GM18951 (cell line): ENCODE results near the gene RTL10.

ENCODE experiments used
- POLR2A ChIP-seq: IDR thresholded peaks from 4 replicates; pipeline ENCODE4 v1.6.1; 2011; ENCODE audit warnings: mild to moderate bottlenecking; ENCODE audit not compliant: insufficient read length, insufficient read depth; ENCODE audit errors: extremely low read depth
- in situ Hi-C: fragments of 300-500 bp; cut with MboI; formaldehyde crosslinking; loops from one replicate; pipeline ENCODE4 v1.12.0; 2022; ENCODE audit warnings: low sequenced_read_pairs, mixed read lengths, inconsistent platforms; ENCODE audit not compliant: unreplicated experiment

Gene RTL10, protein sequence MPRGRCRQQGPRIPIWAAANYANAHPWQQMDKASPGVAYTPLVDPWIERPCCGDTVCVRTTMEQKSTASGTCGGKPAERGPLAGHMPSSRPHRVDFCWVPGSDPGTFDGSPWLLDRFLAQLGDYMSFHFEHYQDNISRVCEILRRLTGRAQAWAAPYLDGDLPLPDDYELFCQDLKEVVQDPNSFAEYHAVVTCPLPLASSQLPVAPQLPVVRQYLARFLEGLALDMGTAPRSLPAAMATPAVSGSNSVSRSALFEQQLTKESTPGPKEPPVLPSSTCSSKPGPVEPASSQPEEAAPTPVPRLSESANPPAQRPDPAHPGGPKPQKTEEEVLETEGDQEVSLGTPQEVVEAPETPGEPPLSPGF

DNA sequence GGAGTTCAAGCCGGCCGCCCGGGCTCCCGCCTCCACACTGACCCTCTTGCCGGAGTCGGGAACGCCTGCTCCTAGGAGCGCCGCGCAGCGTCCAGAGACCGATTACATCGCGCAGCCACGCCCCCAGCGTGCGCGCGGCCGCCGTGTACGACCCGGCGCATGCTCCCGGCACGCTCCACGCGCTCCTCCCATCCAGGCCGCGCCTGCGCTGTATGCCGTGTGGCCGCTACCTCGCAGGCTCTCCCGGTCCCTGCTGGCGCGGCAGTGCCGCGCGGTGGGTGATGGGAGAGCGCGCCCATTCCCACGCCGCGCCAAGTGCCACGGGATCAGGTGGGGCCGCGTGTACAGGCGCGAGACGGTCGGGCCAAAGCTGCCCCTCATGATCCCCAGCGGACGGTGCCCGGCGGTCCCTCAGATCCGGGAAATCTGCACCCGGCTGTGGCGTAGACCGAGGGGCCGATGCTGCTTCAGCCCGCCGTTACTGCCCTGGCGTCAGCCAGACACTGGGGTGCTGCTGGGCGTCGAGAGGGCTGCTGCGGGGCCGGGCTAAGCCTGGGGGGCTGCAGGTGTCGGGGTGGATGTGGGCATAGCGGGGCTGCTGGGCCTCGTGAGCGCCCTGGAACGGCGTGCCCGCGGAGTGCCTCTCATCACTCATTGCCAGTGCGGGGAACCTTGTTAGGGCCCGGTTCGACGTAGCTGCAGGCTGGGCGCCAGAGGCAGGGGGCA, at the start of gene RTL10, which contains the start of gene GNB1L:
Gene RTL10, minus strand, starts transcription at position 97 of the 726 bp plus-strand sequence. CDS start 2,613 bp downstream, outside the sequence.
Gene GNB1L, minus strand, starts transcription at position 97 of the 726 bp plus-strand sequence. CDS start 33,519 bp downstream, outside the sequence.
- in situ Hi-C loops = no loop called here
- TF ChIP-seq POLR2A = peak; percentile 98

- TF ChIP-seq POLR2A = no peak
- in situ Hi-C loops = no loop called here
These were observed 49.6 kb upstream of the RTL10 start for GRCh38 chr22:19904174-19904856.

- no peak for TF ChIP-seq POLR2A
- in situ Hi-C loops = no loop called here
These were observed 48.8 kb upstream of the RTL10 start for GRCh38 chr22:19903513-19903912.

DNA sequence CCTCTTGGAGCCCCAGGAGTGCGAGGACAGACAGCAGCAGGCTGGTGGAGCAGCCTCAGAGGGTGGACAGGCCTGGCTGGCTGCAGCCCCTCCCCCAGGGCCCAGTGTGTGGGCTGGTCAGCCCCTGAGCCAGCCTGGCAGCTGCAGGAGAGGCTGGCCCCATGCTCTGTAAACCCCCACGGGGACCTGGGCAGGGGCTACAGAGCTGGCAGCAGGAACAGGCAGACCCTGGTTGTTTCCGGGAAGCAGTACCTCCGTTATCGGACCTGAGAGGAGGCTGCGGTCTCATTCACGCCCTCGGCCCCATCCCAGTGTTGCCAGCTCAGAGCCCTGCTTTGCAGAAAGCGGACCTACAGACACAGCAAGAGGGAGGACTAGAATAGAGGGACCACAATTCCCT, 48.4 kb upstream of the RTL10 start:
- in situ Hi-C loops = no loop called here
- no peak for TF ChIP-seq POLR2A

DNA sequence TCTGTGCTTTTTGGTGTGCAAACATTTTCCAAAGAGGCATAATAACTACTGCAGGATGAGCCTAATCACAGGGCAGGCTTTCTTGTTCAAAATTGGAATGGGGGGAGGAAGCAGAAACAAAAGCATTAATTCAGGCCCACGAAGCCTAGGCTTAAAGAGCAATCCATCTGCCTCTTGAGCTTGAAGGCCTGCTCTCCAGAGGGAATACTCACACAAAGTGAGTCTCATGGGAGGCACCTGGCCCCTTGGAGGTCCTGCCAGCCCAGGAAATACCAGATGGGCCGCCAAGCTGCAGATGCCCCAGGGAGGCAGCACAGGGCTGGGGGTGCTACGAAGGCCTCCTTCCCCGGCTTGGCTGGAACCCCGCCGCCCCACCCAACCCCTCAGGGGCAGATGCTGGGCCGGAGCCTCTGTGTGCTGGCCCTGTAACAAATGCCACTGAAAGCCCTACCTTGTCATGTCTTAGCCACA, 47.6 kb upstream of the RTL10 start:
- in situ Hi-C loops = no loop called here
- no peak for TF ChIP-seq POLR2A

GRCh38 chr22:19901577-19902244, 47.0 kb upstream of the RTL10 start:
- TF ChIP-seq POLR2A = no peak
- in situ Hi-C loops = no loop called here

GRCh38 chr22:19900707-19901436, 46.2 kb upstream of the RTL10 start:
- in situ Hi-C loops = no loop called here
- TF ChIP-seq POLR2A = no peak

DNA sequence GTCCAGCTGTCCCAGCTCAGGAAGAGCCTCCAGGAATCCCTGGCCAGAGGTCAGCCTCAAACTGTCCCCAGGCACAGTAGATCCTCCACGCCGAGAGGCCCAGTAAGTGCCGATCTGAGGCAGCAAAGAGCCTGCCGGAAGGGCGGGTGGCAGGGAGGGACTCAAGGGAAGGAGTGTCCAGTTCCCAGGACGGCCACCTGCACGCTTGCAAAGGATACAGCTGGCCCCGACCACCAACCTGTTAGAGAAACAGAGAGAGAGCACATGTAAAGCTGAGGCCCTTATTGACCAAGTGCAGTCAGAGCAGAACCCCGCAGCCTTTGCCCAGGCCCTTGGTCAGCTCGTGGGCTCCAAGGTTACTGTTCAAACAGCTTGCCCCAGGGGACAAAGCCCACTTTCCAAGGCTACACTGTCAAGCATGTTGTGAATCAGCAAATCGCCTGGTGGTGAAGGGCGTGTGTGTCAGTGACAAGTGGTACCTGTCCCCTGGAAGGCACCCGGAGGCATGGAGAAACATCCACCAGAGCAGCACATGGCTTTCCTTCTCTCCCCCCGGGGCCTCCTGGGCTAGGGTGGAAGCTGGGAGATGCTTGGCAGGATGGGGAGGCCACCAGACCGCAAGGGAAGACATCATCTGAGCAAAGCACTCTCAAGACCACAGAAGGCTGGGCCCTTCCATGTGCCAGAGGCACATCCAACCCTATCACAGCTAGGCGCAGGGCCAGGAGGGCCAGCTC, 44.3 kb upstream of the RTL10 start:
- TF ChIP-seq POLR2A = no peak
- in situ Hi-C loops = no loop called here

GRCh38 chr22:19898145-19898544, 43.5 kb upstream of the RTL10 start:
- no peak for TF ChIP-seq POLR2A
- in situ Hi-C loops = no loop called here

DNA sequence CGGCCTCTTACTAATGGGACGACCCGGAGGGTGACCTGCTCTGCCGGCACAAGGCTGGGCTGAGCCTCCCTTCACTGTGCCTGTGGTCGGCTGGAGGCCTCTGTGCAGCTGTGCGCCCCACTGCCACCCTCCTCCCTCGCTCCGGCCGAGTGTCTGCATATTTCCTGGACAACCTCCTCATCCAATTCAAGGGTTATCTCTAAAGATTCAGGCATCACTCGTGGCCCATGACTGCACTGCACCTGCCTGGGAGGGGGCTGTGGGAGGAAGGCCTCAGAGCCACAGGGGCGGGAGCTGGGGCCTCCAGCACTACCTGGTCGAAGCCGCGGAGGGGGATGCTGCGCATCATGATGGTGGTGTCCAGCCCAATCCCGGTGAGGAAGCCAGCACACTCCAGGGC, 43.1 kb upstream of the RTL10 start:
- in situ Hi-C loops = no loop called here
- TF ChIP-seq POLR2A = no peak

DNA sequence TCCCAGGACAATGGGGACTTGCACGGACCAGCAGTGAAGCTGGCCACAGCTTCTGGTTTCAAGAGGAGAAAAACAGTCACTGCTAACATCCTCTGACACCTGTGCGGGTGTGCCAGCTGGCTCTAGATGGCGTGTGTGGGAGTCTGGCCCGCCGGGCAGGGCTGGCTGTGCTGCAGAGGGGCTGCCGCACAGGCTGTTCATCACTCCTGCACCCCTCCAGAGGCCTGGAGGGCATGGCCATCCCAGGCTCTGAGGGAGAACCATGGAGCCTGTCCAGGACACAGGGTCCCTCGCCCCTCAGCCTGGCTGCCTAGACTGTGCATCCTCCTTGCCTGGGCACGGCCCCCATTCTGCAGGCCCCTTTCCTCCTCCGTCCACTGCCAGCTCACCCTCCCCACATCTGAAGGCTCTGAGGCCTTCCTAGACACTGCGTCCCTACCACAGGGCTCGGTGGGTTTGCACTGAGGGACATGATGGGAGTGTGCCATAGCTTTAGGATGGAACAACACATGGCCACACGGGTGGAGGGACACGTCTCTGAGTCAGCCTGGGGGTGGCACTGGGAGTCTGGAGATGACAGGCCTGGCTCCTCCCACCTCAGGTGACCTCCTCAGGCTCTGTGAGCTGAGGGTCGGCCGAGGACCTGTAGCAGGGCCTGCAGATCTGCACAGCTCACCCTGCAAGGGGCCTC, 42.1 kb upstream of the RTL10 start:
- in situ Hi-C loops = no loop called here
- TF ChIP-seq POLR2A = no peak
